GM12873 (cell line): ENCODE results near the gene PDPN.

Experiments used
- CTCF ChIP-seq: IDR thresholded peaks from 2 replicates; pipeline ENCODE4 v1.5.1; 2012; ENCODE audit warnings: low read depth, mild to moderate bottlenecking, moderate library complexity, low read length, control low read depth; ENCODE audit not compliant: insufficient read depth; ENCODE audit errors: missing control alignments

Gene PDPN

GRCh38 chr1:13662493-13662892 lies 78.9 kb downstream of the PDPN start:
- no peak for TF ChIP-seq CTCF

- no peak for TF ChIP-seq CTCF
These were observed 80.3 kb downstream of the PDPN start for GRCh38 chr1:13663969-13664368.

- TF ChIP-seq CTCF: no peak
These were observed 80.8 kb downstream of the PDPN start for GRCh38 chr1:13664451-13664850.

- TF ChIP-seq CTCF: no peak
These were observed 82.7 kb downstream of the PDPN start for GRCh38 chr1:13666317-13666716.
